K562 (cell line): ENCODE measurements around the gene TPK1. TPM values are rescaled to one million over a fixed set of nuclear protein-coding genes. Genes with fewer than 3 reads are reported as not detected.
A peak's percentile ranks its signal among the peaks of the same experiment; 100 is the strongest.

ENCODE experiments used
- C11orf30 ChIP-seq: fragments of 450-650 bp; IDR thresholded peaks from 2 replicates; pipeline ENCODE4 v1.6.1; 2016; ENCODE audit warnings: low read depth, mild to moderate bottlenecking
- CBFA2T3 ChIP-seq: fragments of 450-650 bp; IDR thresholded peaks from 2 replicates; pipeline ENCODE4 v1.6.1; 2017
- DMBX1 ChIP-seq: fragments of 250-450 bp; sonication (Bioruptor Pico); IDR thresholded peaks from 2 replicates; pipeline ENCODE4 v1.8.0; 2022; ENCODE audit warnings: inconsistent platforms, mild to moderate bottlenecking, moderate library complexity, borderline replicate concordance
- MAFK ChIP-seq: IDR thresholded peaks from 2 replicates; pipeline ENCODE4 v1.6.1; 2011; ENCODE audit warnings: low read length, improper control_type of control experiment
- NFIC ChIP-seq: fragments of 450-650 bp; IDR thresholded peaks from 2 replicates; pipeline ENCODE4 v1.6.1; 2017; ENCODE audit warnings: mild to moderate bottlenecking, inconsistent platforms
- NR1H2 ChIP-seq: sonication (generic); formaldehyde crosslinking; IDR thresholded peaks from 2 replicates; pipeline ENCODE4 v1.4.0; 2020; ENCODE audit warnings: mild to moderate bottlenecking, missing genetic modification reagents
- PRDM10 ChIP-seq: fragments of 450-650 bp; IDR thresholded peaks from 2 replicates; pipeline ENCODE4 v1.6.1; 2018; ENCODE audit not compliant: partially characterized antibody
- RBM15 ChIP-seq: fragments of 200-400 bp; formaldehyde crosslinking; IDR thresholded peaks from 2 replicates; pipeline ENCODE4 v1.6.1; 2018; ENCODE audit warnings: mild to moderate bottlenecking, low read length, moderate library complexity; ENCODE audit not compliant: insufficient read depth
- TBL1XR1 ChIP-seq, 2 experiments: IDR thresholded peaks; 2 replicates each; pipeline ENCODE4 v1.6.1; 2012; ENCODE audit warnings: improper control_type of control experiment in 2 of 2, low read length in 2 of 2, mild to moderate bottlenecking in 1 of 2
- ZNF431 ChIP-seq: sonication (generic); formaldehyde crosslinking; IDR thresholded peaks from 2 replicates; pipeline ENCODE4 v1.8.0; 2022; ENCODE audit warnings: mild to moderate bottlenecking, missing genetic modification reagents
- ZSCAN32 ChIP-seq: fragments of 450-650 bp; formaldehyde crosslinking; IDR thresholded peaks from 2 replicates; pipeline ENCODE4 v1.4.0; 2020; ENCODE audit warnings: mild to moderate bottlenecking, moderate library complexity
- polyA plus RNA-seq, 8 experiments: library from polyadenylated mRNA; depleted of rRNA in 4 of 8; stranded (reverse) in 5 of 8; unstranded in 3 of 8; fragments of >200 nt; fragmentation: Nextera tagmentation in 2 of 8; fragmentation: Illumina TruSeq in 1 of 8; extraction: Ambion mirVana in 2 of 8; extraction: Trizol in 1 of 8; gene quantifications; 2 replicates each; pipeline versions ENCODE4 v1.2.1 to v1.2.3, GENCODE V29; 2011 to 2014; ENCODE audit warnings: inconsistent platforms in 1 of 8, missing spikeins in 1 of 8
- total RNA-seq, 7 experiments: library from RNA; depleted of rRNA in 6 of 7; stranded (reverse); fragments of >200 nt in 6 of 7; fragmentation: Illumina TruSeq in 2 of 7; extraction: Trizol in 2 of 7; gene quantifications; 2 replicates each; pipeline versions ENCODE4 v1.2.1 to v1.2.3, GENCODE V29; 2011 to 2021; ENCODE audit warnings: low replicate concordance in 1 of 7
- TF ChIP-seq, protein P1 (sequence below), 2 experiments: fragments of 450-650 bp; IDR thresholded peaks; 2 replicates each; pipeline ENCODE4 v1.6.1; 2016; ENCODE audit warnings: mild to moderate bottlenecking in 2 of 2, borderline replicate concordance in 1 of 2, low read depth in 1 of 2, moderate library complexity in 1 of 2

TPK1 gene
- total and polyA plus RNA-seq, 9 of the 15 experiments (the other 6 are each of a cell fraction or from before 2014, with no cell fraction given): 5.1 to 16.2 (median 9.2) TPM

GRCh38 chr7:144547888-144548287 is 288.0 kb downstream of the TPK1 start (continued):
- peak; percentile 28; the same call in 1 of the 2 replicates for TF ChIP-seq C11orf30
- TF ChIP-seq TBL1XR1 (IDR thresholded peaks at IDR 0.05; ENCODE audit: low read length in 2 of 2): no peak
- TF ChIP-seq MAFK: peak; percentile 13; the same call in 1 of the 2 replicates
- no peak for TF ChIP-seq ZNF431 (CRISPR knock-in tag)
- TF ChIP-seq, protein P1, sequence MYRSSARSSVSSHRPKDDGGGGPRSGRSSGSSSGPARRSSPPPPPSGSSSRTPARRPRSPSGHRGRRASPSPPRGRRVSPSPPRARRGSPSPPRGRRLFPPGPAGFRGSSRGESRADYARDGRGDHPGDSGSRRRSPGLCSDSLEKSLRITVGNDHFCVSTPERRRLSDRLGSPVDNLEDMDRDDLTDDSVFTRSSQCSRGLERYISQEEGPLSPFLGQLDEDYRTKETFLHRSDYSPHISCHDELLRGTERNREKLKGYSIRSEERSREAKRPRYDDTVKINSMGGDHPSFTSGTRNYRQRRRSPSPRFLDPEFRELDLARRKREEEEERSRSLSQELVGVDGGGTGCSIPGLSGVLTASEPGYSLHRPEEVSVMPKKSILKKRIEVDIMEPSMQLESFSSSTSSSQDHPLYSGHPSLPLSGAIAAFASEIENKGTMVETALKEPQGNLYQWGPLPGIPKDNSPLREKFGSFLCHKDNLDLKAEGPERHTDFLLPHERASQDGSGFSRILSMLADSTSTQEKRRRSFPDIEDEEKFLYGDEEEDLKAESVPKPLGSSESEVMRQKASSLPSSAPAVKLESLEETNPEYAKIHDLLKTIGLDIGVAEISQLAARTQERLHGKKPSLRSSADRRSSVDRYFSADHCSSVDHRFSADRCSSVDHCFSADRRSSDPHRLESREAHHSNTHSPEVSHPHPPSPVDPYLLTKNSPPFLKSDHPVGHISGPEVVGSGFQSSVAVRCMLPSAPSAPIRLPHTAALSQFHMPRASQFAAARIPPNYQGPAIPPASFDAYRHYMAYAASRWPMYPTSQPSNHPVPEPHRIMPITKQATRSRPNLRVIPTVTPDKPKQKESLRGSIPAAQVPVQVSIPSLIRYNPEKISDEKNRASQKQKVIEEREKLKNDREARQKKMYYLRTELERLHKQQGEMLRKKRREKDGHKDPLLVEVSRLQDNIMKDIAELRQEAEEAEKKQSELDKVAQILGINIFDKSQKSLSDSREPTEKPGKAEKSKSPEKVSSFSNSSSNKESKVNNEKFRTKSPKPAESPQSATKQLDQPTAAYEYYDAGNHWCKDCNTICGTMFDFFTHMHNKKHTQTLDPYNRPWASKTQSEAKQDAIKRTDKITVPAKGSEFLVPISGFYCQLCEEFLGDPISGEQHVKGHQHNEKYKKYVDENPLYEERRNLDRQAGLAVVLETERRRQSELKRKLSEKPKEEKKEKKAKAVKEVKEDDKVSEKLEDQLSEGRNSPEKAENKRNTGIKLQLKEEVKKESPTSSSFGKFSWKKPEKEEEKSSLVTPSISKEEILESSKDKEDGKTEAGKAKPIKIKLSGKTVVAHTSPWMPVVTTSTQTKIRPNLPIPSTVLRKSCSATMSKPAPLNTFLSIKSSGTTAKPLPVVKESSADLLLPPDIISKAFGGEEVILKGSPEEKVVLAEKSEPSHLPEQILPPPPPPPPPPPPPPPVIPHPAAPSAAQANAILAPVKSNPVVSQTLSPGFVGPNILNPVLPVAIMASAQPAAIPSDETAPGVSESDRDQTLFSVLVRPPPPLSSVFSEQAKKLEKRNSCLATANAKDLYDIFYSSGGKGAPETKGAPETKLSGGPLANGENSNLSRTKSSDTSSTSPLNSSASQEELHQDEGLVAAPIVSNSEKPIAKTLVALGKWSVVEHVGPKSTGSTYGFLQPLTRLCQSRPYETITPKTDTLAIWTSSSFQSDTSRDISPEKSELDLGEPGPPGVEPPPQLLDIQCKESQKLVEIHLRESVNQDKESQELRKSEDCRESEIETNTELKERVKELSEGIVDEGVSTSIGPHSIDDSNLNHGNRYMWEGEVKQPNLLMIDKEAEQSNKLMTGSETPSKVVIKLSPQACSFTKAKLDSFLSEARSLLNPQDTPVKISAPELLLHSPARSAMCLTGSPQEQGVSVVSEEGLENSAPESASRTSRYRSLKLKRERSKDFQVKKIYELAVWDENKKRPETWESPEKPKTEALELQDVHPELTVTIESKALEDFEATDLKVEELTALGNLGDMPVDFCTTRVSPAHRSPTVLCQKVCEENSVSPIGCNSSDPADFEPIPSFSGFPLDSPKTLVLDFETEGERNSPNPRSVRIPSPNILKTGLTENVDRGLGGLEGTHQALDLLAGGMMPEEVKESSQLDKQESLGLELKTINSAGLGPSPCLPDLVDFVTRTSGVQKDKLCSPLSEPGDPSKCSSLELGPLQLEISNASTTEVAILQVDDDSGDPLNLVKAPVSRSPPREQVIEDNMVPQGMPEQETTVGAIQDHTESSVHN (IDR thresholded peaks at IDR 0.05; ENCODE audit: borderline replicate concordance in 1 of 2, low read depth in 1 of 2): no peak
- TF ChIP-seq ZSCAN32 (CRISPR knock-in tag): no peak
- TF ChIP-seq NR1H2 (CRISPR knock-in tag): no peak
- TF ChIP-seq NFIC: no peak
- no peak for TF ChIP-seq PRDM10
- no peak for TF ChIP-seq RBM15
- TF ChIP-seq DMBX1: no peak
- no peak for TF ChIP-seq CBFA2T3
